GM23248 (cell line): ENCODE results near the gene GTF2I. TPM values are rescaled to one million over a fixed set of nuclear protein-coding genes. Genes with fewer than 3 reads are reported as not detected.

Experiments
- DNase-seq: peaks from one replicate; pipeline ENCODE4 v3.0.0-alpha.2; 2015
- H2AFZ ChIP-seq: fragments of 200-600 bp; sonication (generic); 2 replicates; pipeline ENCODE4 v1.6.1; 2016; ENCODE audit warnings: antibody characterized with exemption
- H3F3A ChIP-seq: fragments of 200-600 bp; sonication (generic); 2 replicates; pipeline ENCODE4 v1.6.1; 2016; ENCODE audit warnings: mild to moderate bottlenecking, antibody characterized with exemption, mixed run types; ENCODE audit not compliant: insufficient read depth
- H3K27ac ChIP-seq: fragments of 200-600 bp; sonication (generic); 2 replicates; pipeline ENCODE4 v1.5.1; 2016; ENCODE audit warnings: mild to moderate bottlenecking
- H3K27me3 ChIP-seq: fragments of 200-600 bp; sonication (generic); replicated peaks from 2 replicates; pipeline ENCODE4 v1.6.1; 2016; ENCODE audit warnings: mild to moderate bottlenecking; ENCODE audit not compliant: insufficient read depth
- H3K36me3 ChIP-seq: fragments of 200-600 bp; sonication (generic); 2 replicates; pipeline ENCODE4 v1.6.1; 2016; ENCODE audit warnings: low read depth, mild to moderate bottlenecking
- H3K4me1 ChIP-seq: fragments of 200-600 bp; sonication (generic); 2 replicates; pipeline ENCODE4 v1.6.1; 2016; ENCODE audit warnings: mild to moderate bottlenecking; ENCODE audit not compliant: insufficient read depth
- H3K4me2 ChIP-seq: fragments of 200-600 bp; sonication (generic); one replicate; pipeline ENCODE4 v1.6.1; 2016; ENCODE audit warnings: mild to moderate bottlenecking; ENCODE audit not compliant: unreplicated experiment
- H3K4me3 ChIP-seq: fragments of 200-600 bp; sonication (generic); 2 replicates; pipeline ENCODE4 v1.5.1; 2016; ENCODE audit warnings: mild to moderate bottlenecking
- H3K79me2 ChIP-seq: fragments of 200-600 bp; sonication (generic); 2 replicates; pipeline ENCODE4 v1.6.1; 2016; ENCODE audit warnings: mild to moderate bottlenecking; ENCODE audit not compliant: insufficient read depth
- H3K9ac ChIP-seq: fragments of 200-600 bp; sonication (generic); 2 replicates; pipeline ENCODE4 v1.6.1; 2016; ENCODE audit warnings: mild to moderate bottlenecking
- H3K9me2 ChIP-seq: fragments of 200-600 bp; sonication (generic); 2 replicates; pipeline ENCODE4 v1.6.1; 2016; ENCODE audit warnings: mixed run types, mild to moderate bottlenecking, moderate library complexity; ENCODE audit not compliant: insufficient read depth
- H3K9me3 ChIP-seq: fragments of 200-600 bp; sonication (generic); one replicate; pipeline ENCODE4 v1.6.1; 2017; ENCODE audit warnings: low read depth
- H4K20me1 ChIP-seq: fragments of 200-600 bp; sonication (generic); 2 replicates; pipeline ENCODE4 v1.6.0; 2016; ENCODE audit not compliant: insufficient read depth
- EZH2 ChIP-seq: fragments of 200-600 bp; sonication (generic); IDR thresholded peaks from 2 replicates; pipeline ENCODE4 v1.6.1; 2018; ENCODE audit warnings: antibody characterized with exemption, mild to moderate bottlenecking; ENCODE audit not compliant: insufficient read depth, poor library complexity, severe bottlenecking
- EZH2phosphoT487 ChIP-seq: fragments of 200-600 bp; sonication (generic); IDR thresholded peaks from 2 replicates; pipeline ENCODE4 v1.6.1; 2018; ENCODE audit warnings: antibody characterized with exemption, moderate library complexity, mild to moderate bottlenecking, low read depth; ENCODE audit not compliant: insufficient read depth
- WGBS, 2 experiments: methylation state at CpG; one replicate each; pipeline ENCODE4 v1.1.6; 2015 to 2017; ENCODE audit warnings: low lambda C conversion rate in 2 of 2, low coverage in 1 of 2; ENCODE audit errors: missing lambda C conversion rate in 2 of 2; 5-methylcytosine and 5-hydroxymethylcytosine counted together
- in situ Hi-C: fragments of 300-500 bp; cut with MboI; formaldehyde crosslinking; loops from 2 replicates; pipeline ENCODE4 v1.15.0; 2020
- polyA plus RNA-seq: library from polyadenylated mRNA; unstranded; fragments of >200 nt; fragmentation: Nextera tagmentation; extraction: Ambion mirVana; gene quantifications from 2 replicates; pipeline ENCODE4 v1.2.1, GENCODE V29; 2016
- total RNA-seq: library from RNA; depleted of rRNA; stranded (reverse); fragments of >200 nt; shearing (Covaris generic); gene quantifications from 2 replicates; pipeline ENCODE4 v1.2.3, GENCODE V29; 2014

Gene GTF2I
- total and polyA plus RNA-seq, 2 experiments from 2014 or later, result 76.0 to 90.9 TPM

DNA sequence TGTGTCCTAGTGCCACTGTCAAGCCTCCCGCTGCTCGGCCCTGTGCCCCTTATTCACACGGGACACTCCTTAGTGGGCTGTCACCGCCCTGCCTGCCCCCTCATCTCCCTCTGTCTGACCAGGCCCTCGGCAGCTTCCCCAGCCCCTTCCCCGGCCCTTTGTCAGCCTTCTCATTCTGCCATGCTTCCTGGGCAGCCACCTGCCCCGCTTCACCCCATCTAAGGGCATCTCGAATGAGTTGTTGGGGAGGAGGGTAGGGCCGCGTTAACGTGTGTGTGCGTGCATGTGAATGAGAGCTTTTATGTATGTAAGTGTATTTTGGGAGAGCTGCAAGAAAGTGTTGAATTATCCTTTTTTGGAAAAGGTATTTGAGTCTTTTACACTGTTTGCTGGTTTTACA is 49.7 kb downstream of the GTF2I start:
- Histone ChIP-seq H4K20me1 (no peaks in the 10 kb centered on the region), H3K4me2 (no peak overlapping the region), H3F3A (0 out of 2 replicates have a peak, but pooled peaks cover 10% of the 10 kb centered on the region), H3K36me3 (peaks cover 75% of the 10 kb centered on the region), H3K79me2 (peaks cover 40% of the 10 kb centered on the region), H3K4me1 (no peaks in the 10 kb centered on the region), H3K9me2 (no peaks in the 10 kb centered on the region), H3K27ac (no peak overlapping the region), H3K9me3 (no peaks in the 10 kb centered on the region), H3K9ac (no peak overlapping the region), H3K27me3 (no peaks in the 10 kb centered on the region), H2AFZ (no peak overlapping the region), H3K4me3 (no peak overlapping the region)
- no peak for DNase-seq
- TF ChIP-seq EZH2, result no peak
- TF ChIP-seq EZH2phosphoT487, result no peak
- in situ Hi-C loops, result no loop called here
- WGBS, 2 experiments, result 83 to 84% methylated on average over 12 of the region's 12 CpGs

DNA sequence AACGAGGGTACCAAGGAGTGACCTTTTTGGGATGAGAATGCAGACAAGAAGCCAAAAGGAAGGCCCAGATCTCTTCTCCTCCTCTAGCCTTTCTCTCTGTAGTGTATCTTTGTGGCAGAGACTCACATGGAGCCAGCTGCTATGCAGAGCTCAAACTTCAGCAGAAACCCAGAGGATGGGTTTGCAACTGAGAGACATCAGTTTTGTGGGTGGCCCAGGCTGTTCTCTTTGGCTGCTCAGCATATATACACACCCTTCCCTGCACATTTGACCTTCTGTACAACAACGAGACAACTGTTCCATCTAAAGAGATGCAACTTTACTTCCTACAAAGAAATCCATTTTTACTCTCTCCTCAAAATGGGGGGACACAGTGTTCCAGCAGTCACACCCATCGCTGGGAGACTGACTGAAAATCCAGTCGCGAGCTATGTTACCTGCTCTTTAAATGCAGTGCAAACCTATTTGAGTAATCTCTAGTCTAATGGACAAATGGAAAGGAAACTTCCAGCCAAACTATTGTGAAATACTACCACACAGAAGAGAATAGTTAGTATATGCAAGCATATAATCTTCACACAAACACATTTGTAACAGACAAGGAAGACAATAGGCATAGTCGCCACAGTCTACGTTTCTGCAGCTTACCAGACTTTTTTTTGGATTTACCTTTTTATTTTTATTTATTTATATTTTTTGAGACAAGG is 51.2 kb downstream of the GTF2I start:
- no peak overlapping the region for H3K9ac ChIP-seq
- in situ Hi-C loops, result no loop called here
- DNase-seq, result no peak

GRCh38 chr7:74709880-74710671 is 52.6 kb downstream of the GTF2I start:
- DNase-seq, result no peak
- Histone ChIP-seq H3K4me1 (no peaks in the 10 kb centered on the region), H3K79me2 (peaks cover 51% of the 10 kb centered on the region), H3K27ac (no peak overlapping the region), H2AFZ (no peak overlapping the region), H3K4me2 (no peak overlapping the region), H3K9me2 (no peaks in the 10 kb centered on the region), H4K20me1 (no peaks in the 10 kb centered on the region), H3K4me3 (no peak overlapping the region), H3K27me3 (no peaks in the 10 kb centered on the region), H3K36me3 (peaks cover 81% of the 10 kb centered on the region), H3K9me3 (no peaks in the 10 kb centered on the region), H3K9ac (no peak overlapping the region), H3F3A (peaks cover 15% of the 10 kb centered on the region; the same call in 1 of the 2 replicates)
- in situ Hi-C loops, result no loop called here
- WGBS, 2 experiments, result 94% methylated on average over 10 of the region's 10 CpGs
- no peak for TF ChIP-seq EZH2
- no peak for TF ChIP-seq EZH2phosphoT487

More for the DNA sequence above, 51.2 kb downstream of the GTF2I start:
- Histone ChIP-seq H4K20me1 (no peaks in the 10 kb centered on the region), H3K9me3 (no peaks in the 10 kb centered on the region), H3K27ac (no peak overlapping the region), H2AFZ (no peak overlapping the region), H3K4me1 (no peaks in the 10 kb centered on the region), H3K4me2 (no peak overlapping the region), H3K79me2 (peaks cover 40% of the 10 kb centered on the region), H3K27me3 (no peaks in the 10 kb centered on the region), H3K9me2 (no peaks in the 10 kb centered on the region), H3K4me3 (no peak overlapping the region), H3K36me3 (peaks cover 74% of the 10 kb centered on the region), H3F3A (0 out of 2 replicates have a peak, but pooled peaks cover 11% of the 10 kb centered on the region)
- 72 to 79% methylated on average over 7 of the region's 7 CpGs for WGBS, 2 experiments
- TF ChIP-seq EZH2phosphoT487 (no peak), EZH2 (no peak)

GRCh38 chr7:74713567-74713966 is 56.0 kb downstream of the GTF2I start:
- no peak overlapping the region for H3K4me3 ChIP-seq
- H3K27ac ChIP-seq, result no peak overlapping the region
- no peaks in the 10 kb centered on the region for H3K9me2 ChIP-seq
- peaks cover 88% of the 10 kb centered on the region for H3K36me3 ChIP-seq
- H3K4me2 ChIP-seq, result no peak overlapping the region
- peaks cover 13% of the 10 kb centered on the region; the same call in 1 of the 2 replicates for H3F3A ChIP-seq
- DNase-seq, result no peak
- no peaks in the 10 kb centered on the region for H3K27me3 ChIP-seq
- H3K4me1 ChIP-seq, result peaks cover 9% of the 10 kb centered on the region
- TF ChIP-seq EZH2 (no peak), EZH2phosphoT487 (no peak)
- H3K9ac ChIP-seq, result no peak overlapping the region
- H3K9me3 ChIP-seq, result no peaks in the 10 kb centered on the region
- peaks cover 71% of the 10 kb centered on the region for H3K79me2 ChIP-seq
- H4K20me1 ChIP-seq, result no peaks in the 10 kb centered on the region; the same call in 1 of the 2 replicates
- H2AFZ ChIP-seq, result no peak overlapping the region
- in situ Hi-C loops, result no loop called here
